Left ventricle myocardium inferior (tissue), 1 donor: Measurements from ENCODE around the gene PLXNA2. TPM values are rescaled to one million over a fixed set of nuclear protein-coding genes. Genes with fewer than 3 reads are reported as not detected.

Experiments used
- DNase-seq: peaks from one replicate; pipeline ENCODE4 v3.0.0-alpha.2; 2020
- H3K27ac ChIP-seq: fragments of 200-600 bp; replicated peaks from 2 replicates; pipeline ENCODE4 v1.8.0; 2021
- H3K27me3 ChIP-seq: fragments of 200-600 bp; 2 replicates; pipeline ENCODE4 v1.8.0; 2021; ENCODE audit warnings: low read depth
- H3K36me3 ChIP-seq: fragments of 200-600 bp; 2 replicates; pipeline ENCODE4 v1.8.0; 2021
- H3K4me1 ChIP-seq: fragments of 200-600 bp; 2 replicates; pipeline ENCODE4 v1.8.0; 2021
- H3K4me3 ChIP-seq: fragments of 200-600 bp; 2 replicates; pipeline ENCODE4 v1.8.0; 2021; ENCODE audit warnings: mild to moderate bottlenecking, moderate library complexity
- H3K9me3 ChIP-seq: fragments of 200-600 bp; replicated peaks from 2 replicates; pipeline ENCODE4 v1.8.0; 2021
- CTCF ChIP-seq: fragments of 200-600 bp; IDR thresholded peaks from 2 replicates; pipeline ENCODE4 v1.8.0; 2021; ENCODE audit warnings: antibody characterized with exemption, mild to moderate bottlenecking, borderline replicate concordance
- intact Hi-C: fragments of 100-400 bp; cut with micrococcal nuclease; formaldehyde crosslinking; loops from one replicate; pipeline ENCODE4 v1.11.0; 2022
- total RNA-seq: library from RNA; stranded (reverse); fragmentation: NEBNext Ultra II Directional; extraction: Animal tissue kit (Norgen Biotek cat#: 25700); gene quantifications from one replicate; pipeline ENCODE4 v1.2.1, GENCODE V29; 2021
- donor health status: DM: no; HTN: yes; CAD: no; lungs with severe emphysema.

Gene PLXNA2
- total RNA-seq, 1 donor from 2014 or later: 29.1 TPM

GRCh38 chr1:208088319-208088718 lies 155.9 kb downstream of the PLXNA2 start:
- TF ChIP-seq CTCF: no peak
- H3K4me3 ChIP-seq: no peak overlapping the region
- no peak for DNase-seq
- intact Hi-C loops: no loop called here
- no peak overlapping the region for H3K27ac ChIP-seq
- peaks cover 41% of the 10 kb centered on the region for H3K4me1 ChIP-seq
- peaks cover 25% of the 10 kb centered on the region for H3K36me3 ChIP-seq
- H3K9me3 ChIP-seq: no peaks in the 10 kb centered on the region
- H3K27me3 ChIP-seq: no peaks in the 10 kb centered on the region

GRCh38 chr1:208085655-208086515 lies 158.3 kb downstream of the PLXNA2 start:
- H3K4me1 ChIP-seq: peaks cover 41% of the 10 kb centered on the region
- intact Hi-C loops: no loop called here
- no peak for DNase-seq
- H3K4me3 ChIP-seq: peak overlapping the region; percentile 30
- H3K9me3 ChIP-seq: no peaks in the 10 kb centered on the region
- peak overlapping the region; percentile 59 for H3K27ac ChIP-seq
- no peaks in the 10 kb centered on the region for H3K27me3 ChIP-seq
- no peak for TF ChIP-seq CTCF
- H3K36me3 ChIP-seq: peaks cover 9% of the 10 kb centered on the region

GRCh38 chr1:208084764-208085163 lies 159.4 kb downstream of the PLXNA2 start:
- no peak for TF ChIP-seq CTCF
- no peak overlapping the region for H3K4me3 ChIP-seq
- no peaks in the 10 kb centered on the region for H3K27me3 ChIP-seq
- no peak overlapping the region for H3K27ac ChIP-seq
- DNase-seq: no peak
- peaks cover 8% of the 10 kb centered on the region for H3K36me3 ChIP-seq
- no peaks in the 10 kb centered on the region for H3K9me3 ChIP-seq
- peaks cover 40% of the 10 kb centered on the region for H3K4me1 ChIP-seq
- intact Hi-C loops: no loop called here

- no peak overlapping the region for H3K4me3 ChIP-seq
- no peak for TF ChIP-seq CTCF
- H3K9me3 ChIP-seq: no peaks in the 10 kb centered on the region
- no peak for DNase-seq
- intact Hi-C loops: no loop called here
- peaks cover 35% of the 10 kb centered on the region for H3K4me1 ChIP-seq
- no peak overlapping the region for H3K27ac ChIP-seq
- H3K27me3 ChIP-seq: no peaks in the 10 kb centered on the region
- peaks cover 9% of the 10 kb centered on the region for H3K36me3 ChIP-seq
These were observed 160.0 kb downstream of the PLXNA2 start for GRCh38 chr1:208084220-208084619.

GRCh38 chr1:208083715-208084085 lies 160.5 kb downstream of the PLXNA2 start:
- H3K27ac ChIP-seq: no peak overlapping the region
- DNase-seq: no peak
- no peak overlapping the region for H3K4me3 ChIP-seq
- intact Hi-C loops: no loop called here
- H3K27me3 ChIP-seq: no peaks in the 10 kb centered on the region
- H3K4me1 ChIP-seq: peaks cover 35% of the 10 kb centered on the region
- peaks cover 15% of the 10 kb centered on the region for H3K36me3 ChIP-seq
- no peak for TF ChIP-seq CTCF
- no peaks in the 10 kb centered on the region for H3K9me3 ChIP-seq
